SK-N-MC (cell line): Measurements from ENCODE around the gene NTN4.

Source experiments
- EZH2 ChIP-seq: fragments of 200-600 bp; sonication (generic); IDR thresholded peaks from one replicate; pipeline ENCODE4 v1.6.1; 2017; ENCODE audit warnings: antibody characterized with exemption
- FOXP2 ChIP-seq: optimal IDR thresholded peaks from 2 replicates; pipeline ENCODE3; 2011; ENCODE audit warnings: mild to moderate bottlenecking, moderate library complexity; ENCODE audit not compliant: insufficient read depth; ENCODE audit errors: extremely low read length, control extremely low read depth
- POLR2AphosphoS5 ChIP-seq: IDR thresholded peaks from 2 replicates; pipeline ENCODE4 v1.6.1; 2012; ENCODE audit warnings: mild to moderate bottlenecking, low read depth, low read length, borderline replicate concordance

GRCh38 chr12:95834572-95834971 is 44.0 kb upstream of the NTN4 start:
- TF ChIP-seq EZH2 (no peak), POLR2AphosphoS5 (no peak), FOXP2 (no peak)
